ENCODE measurements around the gene PLEKHG7.

The PLEKHG7 gene

GRCh38 chr12:92715625-92716024 lies 12.8 kb downstream of the PLEKHG7 start:
- no peak for DNase-seq (ENCODE audit: low read depth)

GRCh38 chr12:92717202-92717601 lies 14.4 kb downstream of the PLEKHG7 start:
- peak; percentile 82 for DNase-seq (ENCODE audit: low read depth)

GRCh38 chr12:92718483-92718990 lies 15.7 kb downstream of the PLEKHG7 start:
- DNase-seq (ENCODE audit: low read depth) = no peak

- peak; percentile 42 for DNase-seq (ENCODE audit: low read depth)
These were observed 16.9 kb downstream of the PLEKHG7 start for GRCh38 chr12:92719674-92720073.

GRCh38 chr12:92721130-92721529 lies 18.3 kb downstream of the PLEKHG7 start:
- DNase-seq (ENCODE audit: low read depth) = peak; percentile 68

- DNase-seq (ENCODE audit: low read depth) = no peak
These were observed 18.9 kb downstream of the PLEKHG7 start for GRCh38 chr12:92721656-92722055.

- DNase-seq (ENCODE audit: low read depth) = no peak
These were observed 20.1 kb downstream of the PLEKHG7 start for GRCh38 chr12:92722897-92723296.

GRCh38 chr12:92726850-92727249 lies 24.1 kb downstream of the PLEKHG7 start:
- no peak for DNase-seq (ENCODE audit: low read depth)

GRCh38 chr12:92729773-92730305 lies 27.1 kb downstream of the PLEKHG7 start:
- peak; percentile 56 for DNase-seq (ENCODE audit: low read depth)

GRCh38 chr12:92730758-92731157 lies 28.0 kb downstream of the PLEKHG7 start:
- DNase-seq (ENCODE audit: low read depth) = peak; percentile 33

- DNase-seq (ENCODE audit: low read depth) = no peak
These were observed 29.4 kb downstream of the PLEKHG7 start for GRCh38 chr12:92732216-92732615.

- DNase-seq (ENCODE audit: low read depth) = no peak
These were observed 29.9 kb downstream of the PLEKHG7 start for GRCh38 chr12:92732716-92733115.

GRCh38 chr12:92733181-92733580 lies 30.4 kb downstream of the PLEKHG7 start:
- DNase-seq (ENCODE audit: low read depth) = no peak

GRCh38 chr12:92733661-92734060 lies 30.9 kb downstream of the PLEKHG7 start:
- no peak for DNase-seq (ENCODE audit: low read depth)

GRCh38 chr12:92735131-92735721 lies 32.4 kb downstream of the PLEKHG7 start:
- peak; percentile 96 for DNase-seq (ENCODE audit: low read depth)

- no peak for DNase-seq (ENCODE audit: low read depth)
These were observed 33.8 kb downstream of the PLEKHG7 start for GRCh38 chr12:92736605-92737004.

GRCh38 chr12:92737855-92738850 lies 35.4 kb downstream of the PLEKHG7 start:
- DNase-seq (ENCODE audit: low read depth) = no peak

GRCh38 chr12:92739113-92739512 lies 36.3 kb downstream of the PLEKHG7 start:
- peak; percentile 46 for DNase-seq (ENCODE audit: low read depth)

- DNase-seq (ENCODE audit: low read depth) = no peak
These were observed 37.6 kb downstream of the PLEKHG7 start for GRCh38 chr12:92740411-92740810.

GRCh38 chr12:92743026-92743425 lies 40.2 kb downstream of the PLEKHG7 start:
- no peak for DNase-seq (ENCODE audit: low read depth)

GRCh38 chr12:92745856-92746550 lies 43.2 kb downstream of the PLEKHG7 start:
- DNase-seq (ENCODE audit: low read depth) = peak; percentile 92

- no peak for DNase-seq (ENCODE audit: low read depth)
These were observed 44.4 kb downstream of the PLEKHG7 start for GRCh38 chr12:92747151-92747550.
